HG02678 (cell line): ENCODE measurements around the gene NSFL1C.

Source experiments
- ATAC-seq: cut with Tn5 transposase; IDR thresholded peaks from one replicate; pipeline ENCODE4 v1.9.1; 2021; ENCODE audit warnings: mild to moderate bottlenecking, moderate library complexity; ENCODE audit not compliant: unreplicated experiment

NSFL1C gene

DNA sequence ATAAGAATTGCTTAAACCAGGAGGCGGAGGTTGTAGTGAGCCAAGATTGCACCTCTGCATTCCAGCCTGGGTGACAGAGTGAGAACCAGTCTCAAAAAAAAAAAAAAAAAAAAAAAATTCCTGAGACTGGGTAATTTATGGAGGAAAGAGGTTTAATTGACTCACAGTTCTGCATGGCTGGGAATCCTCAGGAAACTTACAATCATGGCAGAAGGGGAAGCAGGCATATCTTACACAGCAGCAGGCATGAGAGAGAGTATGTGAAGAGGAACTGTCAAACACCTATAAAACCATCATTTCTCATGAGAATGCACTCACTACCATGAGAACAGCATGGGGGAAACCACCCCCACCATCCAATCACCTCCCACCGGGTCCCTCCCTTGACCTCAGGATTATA lies 72.0 kb downstream of the NSFL1C start:
- no peak for ATAC-seq

GRCh38 chr20:1393507-1393882 lies 73.2 kb downstream of the NSFL1C start:
- ATAC-seq, result no peak

GRCh38 chr20:1392693-1393506 lies 73.7 kb downstream of the NSFL1C start, which contains the start of gene FKBP1A:
TSS of gene FKBP1A (minus strand) at chr20:1393054. CDS start at chr20:1392998, 56 bp downstream.
- peak; percentile 93 for ATAC-seq

DNA sequence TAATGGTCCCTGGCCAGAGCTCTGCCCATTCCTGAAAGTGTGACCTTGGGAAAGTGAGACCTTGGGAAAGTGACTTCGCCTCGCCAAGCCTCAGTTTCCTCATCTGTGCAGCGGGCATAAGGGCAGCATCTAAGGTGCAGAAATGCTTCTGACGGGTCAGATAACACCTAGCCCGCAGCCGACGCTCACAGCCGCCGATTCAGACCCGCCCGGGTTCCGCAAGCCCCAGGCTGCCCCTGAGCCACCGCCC lies 74.3 kb downstream of the NSFL1C start:
- ATAC-seq, result peak; percentile 21
